ENCODE measurements around the gene FGF4.

Gene FGF4

DNA sequence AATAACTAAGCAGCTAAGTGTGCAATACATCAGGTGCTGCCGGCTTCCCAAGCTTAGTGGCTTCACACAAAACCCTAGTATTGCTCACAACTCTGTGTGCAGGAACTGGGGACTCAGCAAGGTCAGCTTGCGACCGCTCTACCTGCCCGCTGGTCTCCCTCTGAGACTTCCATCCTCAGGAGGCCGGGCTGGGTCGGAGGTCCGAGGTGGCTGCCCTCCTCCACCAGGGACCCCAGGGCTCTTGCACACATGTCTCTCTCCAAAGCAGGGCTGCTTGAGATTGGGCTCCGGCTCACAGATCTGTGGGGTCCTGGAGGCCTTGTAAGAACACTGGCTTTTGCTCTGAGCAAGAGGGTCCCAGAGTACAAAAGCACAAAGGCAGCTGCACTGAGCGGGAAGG is 45.9 kb downstream of the FGF4 start:
- Histone ChIP-seq H3K27ac (ENCODE audit: extremely low read depth, low read depth, low read length) (no peak overlapping the region), H3K9me3 (ENCODE audit: control insufficient read depth, insufficient read depth, low read depth, low read length) (no peaks in the 10 kb centered on the region), H3K36me3 (ENCODE audit: control insufficient read depth in 2 of 2, insufficient read depth in 1 of 2, low read length in 2 of 2) (no peaks in the 10 kb centered on the region), H3K4me1 (ENCODE audit: control insufficient read depth, insufficient read depth, low read length) (no peaks in the 10 kb centered on the region), H3K4me3 (ENCODE audit: low read depth, low read length) (no peak overlapping the region)
- POLR2A ChIA-PET = no interaction called here
- CTCF ChIA-PET = interaction anchor here (0.6 to 0.9 kb wide), 3 partner anchors 9 to 719 kb away, joined by 3 to 4 read pairs (median 3); no protein-coding TSS in a partner anchor
- no peak for TF ChIP-seq ZNF623 (tag by site-specific recombination; IDR thresholded peaks at IDR 0.05)
- TF ChIP-seq ZBTB6 (tag by site-specific recombination; IDR thresholded peaks at IDR 0.05) = no peak
- no peak for TF ChIP-seq ZNF239 (tag by site-specific recombination; IDR thresholded peaks at IDR 0.05)
- TF ChIP-seq EGR2 (tag by site-specific recombination; IDR thresholded peaks at IDR 0.05; ENCODE audit: low read depth) = no peak

GRCh38 chr11:69727266-69727665 is 47.9 kb downstream of the FGF4 start:
- TF ChIP-seq, protein P1, sequence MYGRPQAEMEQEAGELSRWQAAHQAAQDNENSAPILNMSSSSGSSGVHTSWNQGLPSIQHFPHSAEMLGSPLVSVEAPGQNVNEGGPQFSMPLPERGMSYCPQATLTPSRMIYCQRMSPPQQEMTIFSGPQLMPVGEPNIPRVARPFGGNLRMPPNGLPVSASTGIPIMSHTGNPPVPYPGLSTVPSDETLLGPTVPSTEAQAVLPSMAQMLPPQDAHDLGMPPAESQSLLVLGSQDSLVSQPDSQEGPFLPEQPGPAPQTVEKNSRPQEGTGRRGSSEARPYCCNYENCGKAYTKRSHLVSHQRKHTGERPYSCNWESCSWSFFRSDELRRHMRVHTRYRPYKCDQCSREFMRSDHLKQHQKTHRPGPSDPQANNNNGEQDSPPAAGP (tag by site-specific recombination; IDR thresholded peaks at IDR 0.05) = no peak
- TF ChIP-seq ZNF701 (tag by site-specific recombination; IDR thresholded peaks at IDR 0.05) (no peak), ZBTB8A (tag by site-specific recombination; IDR thresholded peaks at IDR 0.05) (no peak), ZSCAN16 (tag by site-specific recombination; IDR thresholded peaks at IDR 0.05) (no peak), ZSCAN23 (tag by site-specific recombination; IDR thresholded peaks at IDR 0.05) (no peak), TSHZ1 (tag by site-specific recombination; IDR thresholded peaks at IDR 0.05; ENCODE audit: borderline replicate concordance) (no peak), ZNF544 (tag by site-specific recombination; IDR thresholded peaks at IDR 0.05) (no peak), ZNF707 (tag by site-specific recombination; IDR thresholded peaks at IDR 0.05) (no peak), ZNF324 (tag by site-specific recombination; IDR thresholded peaks at IDR 0.05) (no peak)
- Histone ChIP-seq H3K4me3 (ENCODE audit: low read depth, low read length) (no peak overlapping the region), H3K9me3 (ENCODE audit: control insufficient read depth, insufficient read depth, low read depth, low read length) (no peaks in the 10 kb centered on the region), H3K27ac (ENCODE audit: extremely low read depth, low read depth, low read length) (no peak overlapping the region), H3K36me3 (ENCODE audit: control insufficient read depth in 2 of 2, insufficient read depth in 1 of 2, low read length in 2 of 2) (no peaks in the 10 kb centered on the region), H3K4me1 (ENCODE audit: control insufficient read depth, insufficient read depth, low read length) (no peaks in the 10 kb centered on the region)
- ChIA-PET CTCF (interaction anchor here (1.2 kb wide), 1 partner anchor 9 kb away, joined by 5 read pairs; no protein-coding TSS in a partner anchor), POLR2A (no interaction called here)

GRCh38 chr11:69726481-69726880 is 48.7 kb downstream of the FGF4 start:
- Histone ChIP-seq H3K4me3 (ENCODE audit: low read depth, low read length) (no peak overlapping the region), H3K27ac (ENCODE audit: extremely low read depth, low read depth, low read length) (no peak overlapping the region), H3K9me3 (ENCODE audit: control insufficient read depth, insufficient read depth, low read depth, low read length) (no peaks in the 10 kb centered on the region), H3K36me3 (ENCODE audit: control insufficient read depth in 2 of 2, insufficient read depth in 1 of 2, low read length in 2 of 2) (no peaks in the 10 kb centered on the region), H3K4me1 (ENCODE audit: control insufficient read depth, insufficient read depth, low read length) (no peaks in the 10 kb centered on the region)
- ChIA-PET POLR2A (no interaction called here), CTCF (interaction anchor here (1.2 kb wide), 1 partner anchor 8 kb away, joined by 5 read pairs; no protein-coding TSS in a partner anchor)
- TF ChIP-seq ZBTB8A (tag by site-specific recombination; IDR thresholded peaks at IDR 0.05) (no peak), ZNF335 (tag by site-specific recombination; conservative IDR thresholded peaks at IDR 0.05) (no peak), ZNF707 (tag by site-specific recombination; IDR thresholded peaks at IDR 0.05) (no peak), ZNF114 (tag by site-specific recombination; IDR thresholded peaks at IDR 0.05) (no peak), ZNF366 (tag by site-specific recombination; conservative IDR thresholded peaks at IDR 0.05) (no peak), ZNF426 (tag by site-specific recombination; IDR thresholded peaks at IDR 0.05) (no peak), ZNF776 (tag by site-specific recombination; IDR thresholded peaks at IDR 0.05; ENCODE audit: borderline replicate concordance) (no peak), ZNF747 (tag by site-specific recombination; IDR thresholded peaks at IDR 0.05) (no peak), KLF8 (tag by site-specific recombination; IDR thresholded peaks at IDR 0.05) (no peak), ZNF549 (tag by site-specific recombination; IDR thresholded peaks at IDR 0.05) (no peak), ZBTB44 (tag by site-specific recombination; IDR thresholded peaks at IDR 0.05) (no peak), ZNF830 (tag by site-specific recombination; IDR thresholded peaks at IDR 0.05; ENCODE audit: low read depth) (no peak), ZNF529 (tag by site-specific recombination; IDR thresholded peaks at IDR 0.05; ENCODE audit: insufficient replicate concordance) (no peak)
- TF ChIP-seq, protein P1 (tag by site-specific recombination; IDR thresholded peaks at IDR 0.05) = no peak
